Measurements from ENCODE around the gene CALN1.

The CALN1 gene

GRCh38 chr7:72391821-72392377 is 20.2 kb downstream of the CALN1 start:
- no peak for TF ChIP-seq GATA3 (IDR thresholded peaks at IDR 0.05; ENCODE audit: low read depth, low read length)

GRCh38 chr7:72386118-72386517 is 26.0 kb downstream of the CALN1 start:
- TF ChIP-seq GATA2 (IDR thresholded peaks at IDR 0.05; ENCODE audit: low read depth, low read length) (no peak), GATA3 (IDR thresholded peaks at IDR 0.05; ENCODE audit: low read depth, low read length) (no peak)

- TF ChIP-seq GATA2 (IDR thresholded peaks at IDR 0.05; ENCODE audit: low read depth, low read length) (no peak), GATA3 (IDR thresholded peaks at IDR 0.05; ENCODE audit: low read depth, low read length) (no peak)
Measured at GRCh38 chr7:72362246-72362645, 49.9 kb downstream of the CALN1 start.

GRCh38 chr7:72345208-72345727 is 66.9 kb downstream of the CALN1 start:
- TF ChIP-seq GATA3 (IDR thresholded peaks at IDR 0.05; ENCODE audit: low read depth, low read length) = no peak
- TF ChIP-seq GATA2 (IDR thresholded peaks at IDR 0.05; ENCODE audit: low read depth, low read length) = no peak

GRCh38 chr7:72343991-72344390 is 68.1 kb downstream of the CALN1 start:
- TF ChIP-seq GATA2 (IDR thresholded peaks at IDR 0.05; ENCODE audit: low read depth, low read length) (no peak), GATA3 (IDR thresholded peaks at IDR 0.05; ENCODE audit: low read depth, low read length) (no peak)

- TF ChIP-seq GATA2 (IDR thresholded peaks at IDR 0.05; ENCODE audit: low read depth, low read length) = no peak
- TF ChIP-seq GATA3 (IDR thresholded peaks at IDR 0.05; ENCODE audit: low read depth, low read length) = no peak
Measured at GRCh38 chr7:72337390-72338167, 74.6 kb downstream of the CALN1 start.

GRCh38 chr7:72336632-72337389 is 75.3 kb downstream of the CALN1 start:
- TF ChIP-seq GATA3 (IDR thresholded peaks at IDR 0.05; ENCODE audit: low read depth, low read length) (no peak), GATA2 (IDR thresholded peaks at IDR 0.05; ENCODE audit: low read depth, low read length) (no peak)

- TF ChIP-seq GATA2 (IDR thresholded peaks at IDR 0.05; ENCODE audit: low read depth, low read length) (no peak), GATA3 (IDR thresholded peaks at IDR 0.05; ENCODE audit: low read depth, low read length) (no peak)
Measured at GRCh38 chr7:72336382-72336631, 75.8 kb downstream of the CALN1 start.

GRCh38 chr7:72335561-72336381 is 76.4 kb downstream of the CALN1 start:
- TF ChIP-seq GATA2 (IDR thresholded peaks at IDR 0.05; ENCODE audit: low read depth, low read length) = no peak
- TF ChIP-seq GATA3 (IDR thresholded peaks at IDR 0.05; ENCODE audit: low read depth, low read length) = no peak

- no peak for TF ChIP-seq GATA2 (IDR thresholded peaks at IDR 0.05; ENCODE audit: low read depth, low read length)
- TF ChIP-seq GATA3 (IDR thresholded peaks at IDR 0.05; ENCODE audit: low read depth, low read length) = no peak
Measured at GRCh38 chr7:72334698-72335097, 77.4 kb downstream of the CALN1 start.

- TF ChIP-seq GATA2 (IDR thresholded peaks at IDR 0.05; ENCODE audit: low read depth, low read length) (no peak), GATA3 (IDR thresholded peaks at IDR 0.05; ENCODE audit: low read depth, low read length) (no peak)
Measured at GRCh38 chr7:72334066-72334465, 78.1 kb downstream of the CALN1 start.

- TF ChIP-seq GATA3 (IDR thresholded peaks at IDR 0.05; ENCODE audit: low read depth, low read length) (no peak), GATA2 (IDR thresholded peaks at IDR 0.05; ENCODE audit: low read depth, low read length) (no peak)
Measured at GRCh38 chr7:72326811-72327210, 85.3 kb downstream of the CALN1 start.

- TF ChIP-seq GATA2 (IDR thresholded peaks at IDR 0.05; ENCODE audit: low read depth, low read length) (no peak), GATA3 (IDR thresholded peaks at IDR 0.05; ENCODE audit: low read depth, low read length) (no peak)
Measured at GRCh38 chr7:72326365-72326764, 85.8 kb downstream of the CALN1 start.

- TF ChIP-seq GATA2 (IDR thresholded peaks at IDR 0.05; ENCODE audit: low read depth, low read length) (no peak), GATA3 (IDR thresholded peaks at IDR 0.05; ENCODE audit: low read depth, low read length) (no peak)
Measured at GRCh38 chr7:72325561-72325960, 86.6 kb downstream of the CALN1 start.

Measured in SH-SY5Y (cell line).